ENCODE data around the gene SOX5. TPM values are rescaled to one million over a fixed set of nuclear protein-coding genes. Genes with fewer than 3 reads are reported as not detected.

Gene SOX5
- total RNA-seq, 4 donors from 2014 or later = 0.40 to 8.4 (median 2.2) TPM

GRCh38 chr12:23504641-23505399 lies 444.6 kb downstream of the SOX5 start:
- TF ChIP-seq POLR2A (IDR thresholded peaks at IDR 0.05) (no peak), CTCF (IDR thresholded peaks at IDR 0.05) (no peak)
- H3K36me3 ChIP-seq = no peaks in the 10 kb centered on the region
- no peaks in the 10 kb centered on the region for H3K9me3 ChIP-seq
- intact Hi-C loops (cut with DNase I) = no loop called here
- no peak for DNase-seq
- H3K4me3 ChIP-seq = no peak overlapping the region
- H3K27me3 ChIP-seq = no peaks in the 10 kb centered on the region
- WGBS, 2 donors = 38 to 42% methylated on average over 4 of the region's 4 CpGs
- H3K27ac ChIP-seq = no peak overlapping the region
- H3K4me1 ChIP-seq = no peaks in the 10 kb centered on the region

GRCh38 chr12:23504043-23504442 lies 445.4 kb downstream of the SOX5 start:
- TF ChIP-seq CTCF (IDR thresholded peaks at IDR 0.05) = no peak
- no peak for TF ChIP-seq POLR2A (IDR thresholded peaks at IDR 0.05)
- H3K4me1 ChIP-seq = no peaks in the 10 kb centered on the region
- WGBS, 2 donors = 61 to 65% methylated on average over 2 of the region's 2 CpGs
- H3K9me3 ChIP-seq = peaks cover 0 to 6% (median 0%) of the 10 kb centered on the region in 3 donors
- no peak overlapping the region for H3K27ac ChIP-seq
- H3K36me3 ChIP-seq = no peaks in the 10 kb centered on the region
- no peak overlapping the region for H3K4me3 ChIP-seq
- DNase-seq = no peak
- H3K27me3 ChIP-seq = no peaks in the 10 kb centered on the region
- intact Hi-C loops (cut with DNase I) = no loop called here

DNA sequence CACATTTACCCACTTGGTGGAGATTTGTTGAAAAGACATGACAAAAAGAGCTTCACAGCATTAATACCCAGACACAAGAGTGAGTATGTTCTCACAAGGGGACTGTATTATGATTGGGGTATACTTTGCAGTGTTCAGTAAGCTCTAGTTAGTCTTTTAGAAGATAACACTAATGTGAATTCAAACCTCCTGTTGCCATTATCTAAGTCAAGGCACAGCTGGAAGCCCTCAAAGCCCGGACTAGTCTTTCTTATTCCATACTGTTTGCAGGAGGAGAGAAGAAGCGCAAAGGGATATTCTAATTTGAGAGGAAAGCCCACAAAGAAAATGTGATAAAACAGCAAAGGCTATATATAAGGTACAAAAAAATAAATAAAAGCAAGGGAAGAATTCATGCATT lies 445.9 kb downstream of the SOX5 start:
- intact Hi-C loops (cut with DNase I) = no loop called here
- TF ChIP-seq POLR2A (IDR thresholded peaks at IDR 0.05) (no peak), CTCF (IDR thresholded peaks at IDR 0.05) (no peak)
- WGBS, 2 donors = 68 to 71% methylated on average over 2 of the region's 2 CpGs

DNA sequence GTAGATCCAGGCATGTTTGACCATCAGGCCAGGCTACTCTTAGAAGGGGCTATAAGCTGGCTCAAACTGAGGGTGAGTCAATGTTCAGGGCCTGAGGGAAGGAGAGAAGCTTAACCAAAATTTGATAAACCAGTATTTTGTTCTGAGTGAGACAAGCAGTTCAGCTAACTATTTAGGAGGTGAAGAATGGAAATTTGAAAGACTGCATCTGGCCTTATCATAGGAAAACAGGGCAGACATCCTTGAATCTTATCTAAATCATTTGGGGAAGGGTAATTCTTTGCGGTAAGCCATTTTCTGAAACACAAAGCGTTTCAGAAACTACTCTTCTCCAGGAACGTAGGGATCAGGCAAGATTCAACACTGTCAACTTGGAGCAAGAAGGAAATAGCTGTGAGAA lies 447.2 kb downstream of the SOX5 start:
- 74 to 95% methylated on average over 2 to 3 of the region's 3 CpGs for WGBS, 2 donors
- Histone ChIP-seq H3K4me1 (no peaks in the 10 kb centered on the region), H3K27me3 (no peaks in the 10 kb centered on the region), H3K27ac (no peak overlapping the region), H3K9me3 (peaks cover 0 to 14% (median 0%) of the 10 kb centered on the region in 3 donors), H3K4me3 (no peak overlapping the region), H3K36me3 (no peaks in the 10 kb centered on the region)
- TF ChIP-seq CTCF (IDR thresholded peaks at IDR 0.05) = no peak
- TF ChIP-seq POLR2A (IDR thresholded peaks at IDR 0.05) = no peak
- DNase-seq = no peak
- intact Hi-C loops (cut with DNase I) = no loop called here

More for the DNA sequence above, 445.9 kb downstream of the SOX5 start:
- no peak overlapping the region for H3K4me3 ChIP-seq
- no peaks in the 10 kb centered on the region for H3K4me1 ChIP-seq
- H3K27me3 ChIP-seq = no peaks in the 10 kb centered on the region
- H3K36me3 ChIP-seq = no peaks in the 10 kb centered on the region
- peaks cover 0 to 11% (median 0%) of the 10 kb centered on the region in 3 donors for H3K9me3 ChIP-seq
- no peak for DNase-seq
- no peak overlapping the region for H3K27ac ChIP-seq

- Histone ChIP-seq H3K27me3 (no peaks in the 10 kb centered on the region), H3K4me3 (no peak overlapping the region), H3K27ac (no peak overlapping the region), H3K36me3 (no peaks in the 10 kb centered on the region), H3K9me3 (peaks cover 0 to 14% (median 0%) of the 10 kb centered on the region in 3 donors), H3K4me1 (no peaks in the 10 kb centered on the region)
- 65% methylated on average over 2 of the region's 2 CpGs for WGBS, 2 donors
- DNase-seq = no peak
- intact Hi-C loops (cut with DNase I) = no loop called here
- TF ChIP-seq POLR2A (IDR thresholded peaks at IDR 0.05) = no peak
- no peak for TF ChIP-seq CTCF (IDR thresholded peaks at IDR 0.05)
Measured at GRCh38 chr12:23495472-23495871, 454.0 kb downstream of the SOX5 start.

Measured in esophagus squamous epithelium (tissue), 5 donors.